ENCODE measurements around the gene C11orf98. TPM values are rescaled to one million over a fixed set of nuclear protein-coding genes. Genes with fewer than 3 reads are reported as not detected.

Gene C11orf98
- total RNA-seq, 1 experiment from 2014 or later, result 139 TPM

DNA sequence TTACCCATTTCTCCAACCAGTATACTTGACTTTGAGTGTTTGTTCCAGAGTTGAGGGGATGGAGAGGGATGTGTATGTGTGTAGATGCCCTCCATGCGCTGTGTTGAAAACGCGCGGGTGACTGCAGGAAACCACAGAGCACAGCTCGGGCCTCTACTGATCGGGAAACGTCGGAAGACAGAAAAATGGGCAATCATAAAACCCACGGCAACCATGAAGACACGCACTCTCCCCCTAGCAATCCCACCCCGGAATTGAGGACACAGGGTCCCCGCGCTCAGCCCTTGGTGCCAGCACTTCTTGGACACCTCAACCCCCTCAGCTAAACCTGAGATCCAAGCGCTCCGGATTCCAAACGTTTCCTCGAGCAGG is 6.2 kb upstream of the C11orf98 start:
- no peak overlapping the region for H3T11ph ChIP-seq (ENCODE audit: low read length)
- peaks cover 19 to 46% (median 37%) of the 10 kb centered on the region in 3 experiments; a peak in 6 of 7 replicates for H3K36me3 Mint-ChIP-seq (ENCODE audit: insufficient read depth in 1 of 3, low read depth in 3 of 3)
- no peak overlapping the region for H2BK5ac ChIP-seq (ENCODE audit: insufficient read length, low read length)
- no peak for DNase-seq
- peaks cover 24 to 31% of the 10 kb centered on the region in 2 experiments for H3K4me1 Mint-ChIP-seq
- no peak overlapping the region for H3K27ac ChIP-seq (ENCODE audit: insufficient read length, low read depth, low read length)
- no peak overlapping the region for H2AK5ac ChIP-seq (ENCODE audit: insufficient read length, low read length)
- no peak overlapping the region for H2BK20ac ChIP-seq (ENCODE audit: low read depth, low read length, poor library complexity, severe bottlenecking)
- no CpG with 5 or more reads among the region's 17 CpGs for WGBS (ENCODE audit: extremely low coverage, insufficient read length, low lambda C conversion rate)
- peaks cover 1% of the 10 kb centered on the region; the same call in 1 of the 2 replicates for H3K4me1 ChIP-seq (ENCODE audit: insufficient read depth, low read length)
- no peak overlapping the region for H4K5ac ChIP-seq (ENCODE audit: insufficient read length, low read depth, low read length)
- no peak overlapping the region for H3K56ac ChIP-seq (ENCODE audit: insufficient read length, low read depth, low read length)
- H2BK12ac ChIP-seq (ENCODE audit: insufficient read length, low read depth, low read length), result no peak overlapping the region
- peak overlapping the region; percentile 92 to 99 for H3K4me3 Mint-ChIP-seq
- no peaks in the 10 kb centered on the region for H3K9me3 Mint-ChIP-seq
- TF ChIP-seq, protein P1, sequence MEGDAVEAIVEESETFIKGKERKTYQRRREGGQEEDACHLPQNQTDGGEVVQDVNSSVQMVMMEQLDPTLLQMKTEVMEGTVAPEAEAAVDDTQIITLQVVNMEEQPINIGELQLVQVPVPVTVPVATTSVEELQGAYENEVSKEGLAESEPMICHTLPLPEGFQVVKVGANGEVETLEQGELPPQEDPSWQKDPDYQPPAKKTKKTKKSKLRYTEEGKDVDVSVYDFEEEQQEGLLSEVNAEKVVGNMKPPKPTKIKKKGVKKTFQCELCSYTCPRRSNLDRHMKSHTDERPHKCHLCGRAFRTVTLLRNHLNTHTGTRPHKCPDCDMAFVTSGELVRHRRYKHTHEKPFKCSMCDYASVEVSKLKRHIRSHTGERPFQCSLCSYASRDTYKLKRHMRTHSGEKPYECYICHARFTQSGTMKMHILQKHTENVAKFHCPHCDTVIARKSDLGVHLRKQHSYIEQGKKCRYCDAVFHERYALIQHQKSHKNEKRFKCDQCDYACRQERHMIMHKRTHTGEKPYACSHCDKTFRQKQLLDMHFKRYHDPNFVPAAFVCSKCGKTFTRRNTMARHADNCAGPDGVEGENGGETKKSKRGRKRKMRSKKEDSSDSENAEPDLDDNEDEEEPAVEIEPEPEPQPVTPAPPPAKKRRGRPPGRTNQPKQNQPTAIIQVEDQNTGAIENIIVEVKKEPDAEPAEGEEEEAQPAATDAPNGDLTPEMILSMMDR (conservative IDR thresholded peaks at IDR 0.05), result no peak
- no peaks in the 10 kb centered on the region for H3K27me3 ChIP-seq (ENCODE audit: insufficient read depth, low read length)
- peaks cover 8% of the 10 kb centered on the region for H3K23me2 ChIP-seq (ENCODE audit: insufficient read length, low read depth, low read length, poor library complexity, severe bottlenecking)
- no peak overlapping the region for H3K18ac ChIP-seq (ENCODE audit: insufficient read length, low read depth, low read length)
- H3K9ac ChIP-seq (ENCODE audit: extremely low read depth, insufficient read length, low read length), result peak overlapping the region; percentile 89
- H4K20me1 ChIP-seq (ENCODE audit: control insufficient read depth, insufficient read depth, insufficient read length), result no peaks in the 10 kb centered on the region
- peak overlapping the region; percentile 59; the same call in 1 of the 2 replicates for H3K14ac ChIP-seq (ENCODE audit: insufficient read depth, low read length)
- no peaks in the 10 kb centered on the region for H3K9me3 ChIP-seq (ENCODE audit: control insufficient read depth, low read depth, low read length)
- H2BK120ac ChIP-seq (ENCODE audit: low read depth, low read length, poor library complexity, severe bottlenecking), result no peak overlapping the region
- H4K91ac ChIP-seq (ENCODE audit: insufficient read length, low read depth, low read length), result no peak overlapping the region
- H3K27me3 Mint-ChIP-seq (ENCODE audit: low read depth), result no peaks in the 10 kb centered on the region; the same call in 1 of the 2 replicates
- H2AFZ ChIP-seq (ENCODE audit: low read length), result no peak overlapping the region
- H3K27ac Mint-ChIP-seq, result peak overlapping the region; percentile 92 to 97 (median 93)
- H3K79me2 ChIP-seq (ENCODE audit: insufficient read depth, low read length), result no peaks in the 10 kb centered on the region
- H2BK15ac ChIP-seq (ENCODE audit: low read depth, low read length), result no peak overlapping the region
- H4K8ac ChIP-seq (replicated peaks; ENCODE audit: insufficient read length, low read depth, low read length), result no peak overlapping the region
- no peak overlapping the region for H3K23ac ChIP-seq (ENCODE audit: insufficient read length, low read depth, low read length)
- H3K4me2 ChIP-seq (ENCODE audit: insufficient read depth, insufficient read length, low read length), result peak overlapping the region; percentile 83
- H3K79me1 ChIP-seq (ENCODE audit: insufficient read depth, low read depth, low read length, poor library complexity, severe bottlenecking), result no peaks in the 10 kb centered on the region
- H3K4ac ChIP-seq (ENCODE audit: low read depth, low read length), result no peak overlapping the region; the same call in 1 of the 2 replicates
